Measurements from ENCODE around the gene ANKRD33B.

DNA sequence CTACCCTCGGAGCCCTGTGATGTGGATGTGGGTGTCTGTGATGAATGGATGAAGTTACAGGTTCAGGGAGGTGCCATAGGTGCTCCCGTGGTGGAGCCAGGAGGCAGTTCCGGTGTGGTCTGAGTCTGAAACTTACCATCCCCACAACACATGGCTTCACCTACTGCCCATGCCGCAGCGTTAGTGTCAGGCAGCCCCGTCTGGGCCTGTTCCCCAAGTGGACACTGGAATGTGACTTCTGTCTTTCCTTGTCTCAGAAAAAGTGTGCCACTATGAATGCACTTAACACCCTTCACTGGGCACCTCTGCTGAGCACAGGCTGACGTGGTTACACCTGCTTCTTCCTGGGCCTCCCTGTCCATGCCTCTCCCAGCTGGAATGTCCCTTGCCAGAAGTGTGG is 8.6 kb downstream of the ANKRD33B start:
- TF ChIP-seq, protein P1, sequence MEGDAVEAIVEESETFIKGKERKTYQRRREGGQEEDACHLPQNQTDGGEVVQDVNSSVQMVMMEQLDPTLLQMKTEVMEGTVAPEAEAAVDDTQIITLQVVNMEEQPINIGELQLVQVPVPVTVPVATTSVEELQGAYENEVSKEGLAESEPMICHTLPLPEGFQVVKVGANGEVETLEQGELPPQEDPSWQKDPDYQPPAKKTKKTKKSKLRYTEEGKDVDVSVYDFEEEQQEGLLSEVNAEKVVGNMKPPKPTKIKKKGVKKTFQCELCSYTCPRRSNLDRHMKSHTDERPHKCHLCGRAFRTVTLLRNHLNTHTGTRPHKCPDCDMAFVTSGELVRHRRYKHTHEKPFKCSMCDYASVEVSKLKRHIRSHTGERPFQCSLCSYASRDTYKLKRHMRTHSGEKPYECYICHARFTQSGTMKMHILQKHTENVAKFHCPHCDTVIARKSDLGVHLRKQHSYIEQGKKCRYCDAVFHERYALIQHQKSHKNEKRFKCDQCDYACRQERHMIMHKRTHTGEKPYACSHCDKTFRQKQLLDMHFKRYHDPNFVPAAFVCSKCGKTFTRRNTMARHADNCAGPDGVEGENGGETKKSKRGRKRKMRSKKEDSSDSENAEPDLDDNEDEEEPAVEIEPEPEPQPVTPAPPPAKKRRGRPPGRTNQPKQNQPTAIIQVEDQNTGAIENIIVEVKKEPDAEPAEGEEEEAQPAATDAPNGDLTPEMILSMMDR (IDR thresholded peaks at IDR 0.05), result no peak
- no peak for TF ChIP-seq POLR2A (IDR thresholded peaks at IDR 0.05)

Data from heart left ventricle (tissue), 13 donors.